Omental fat pad (tissue), 4 donors: ENCODE data around the gene DLGAP1. TPM values are rescaled to one million over a fixed set of nuclear protein-coding genes. Genes with fewer than 3 reads are reported as not detected.
A peak's percentile ranks its signal among the peaks of the same experiment; 100 is the strongest.

Source experiments
- ATAC-seq: fragments of 150-250 bp; one replicate; pipeline ENCODE4 v1.9.1; 2016; ENCODE audit warnings: mild to moderate bottlenecking, moderate library complexity; ENCODE audit not compliant: low FRiP score
- DNase-seq: peaks from one replicate; pipeline ENCODE4 v3.0.0-alpha.2; 2019; ENCODE audit warnings: low spot score
- CTCF ChIP-seq, 3 donors: fragments of 450-650 bp; IDR thresholded peaks; one replicate each; pipeline ENCODE4 v1.5.1; 2016 to 2017; ENCODE audit warnings: antibody characterized with exemption in 3 of 3, mild to moderate bottlenecking in 3 of 3, moderate library complexity in 2 of 3
- total RNA-seq, 4 donors: library from RNA; depleted of rRNA; stranded (reverse); fragments of >200 nt; gene quantifications; one replicate each; pipeline ENCODE4 v1.1.0, GENCODE V29; 2016

DLGAP1 gene
- total RNA-seq, 4 donors from 2014 or later = 1.5 to 8.0 (median 5.4) TPM

GRCh38 chr18:3451989-3452749, 1002.9 kb downstream of the DLGAP1 start:
- TF ChIP-seq CTCF (IDR thresholded peaks at IDR 0.05) = no peak
- no peak for ATAC-seq
- no peak for DNase-seq

- TF ChIP-seq CTCF (IDR thresholded peaks at IDR 0.05) = no peak
- ATAC-seq = peak; percentile 21
- peak; percentile 82 for DNase-seq
Measured at GRCh38 chr18:3451183-3451988, 1003.7 kb downstream of the DLGAP1 start.

GRCh38 chr18:3450799-3451182, 1004.3 kb downstream of the DLGAP1 start:
- DNase-seq (no peak), ATAC-seq (no peak)
- TF ChIP-seq CTCF (IDR thresholded peaks at IDR 0.05) = no peak

- DNase-seq = peak; percentile 51
- TF ChIP-seq CTCF (IDR thresholded peaks at IDR 0.05) = no peak
- ATAC-seq = peak; percentile 32
Measured at GRCh38 chr18:3450012-3450798, 1004.9 kb downstream of the DLGAP1 start, which contains the start of gene TGIF1. TSS of gene TGIF1 (plus strand) at chr18:3450172. CDS start at chr18:3450490, 318 bp downstream.

- ATAC-seq (peak; percentile 12), DNase-seq (no peak)
- TF ChIP-seq CTCF (IDR thresholded peaks at IDR 0.05) = no peak
Measured at GRCh38 chr18:3449512-3450011, 1005.5 kb downstream of the DLGAP1 start.

GRCh38 chr18:3448838-3449511, 1006.1 kb downstream of the DLGAP1 start:
- peak; percentile 10 for ATAC-seq
- DNase-seq = peak; percentile 63

More at GRCh38 chr18:3448838-3449511, 1006.1 kb downstream of the DLGAP1 start:
- TF ChIP-seq CTCF (IDR thresholded peaks at IDR 0.05) = no peak
